SK-N-SH (cell line): ENCODE results near the gene CLDN6.

Experiments used
- CHD2 ChIP-seq: fragments of 150-350 bp; IDR thresholded peaks from 2 replicates; pipeline ENCODE4 v1.6.1; 2018; ENCODE audit warnings: low read length; ENCODE audit not compliant: partially characterized antibody
- CTCF ChIP-seq: fragments of 200-600 bp; sonication (generic); IDR thresholded peaks from 2 replicates; pipeline ENCODE4 v1.6.1; 2017; ENCODE audit warnings: antibody characterized with exemption, mild to moderate bottlenecking, moderate library complexity
- ELF1 ChIP-seq: IDR thresholded peaks from 2 replicates; pipeline ENCODE4 v1.4.0; 2012
- EP300 ChIP-seq, 2 experiments: IDR thresholded peaks; 2 replicates each; pipeline versions ENCODE4 v1.4.0 to v1.6.1; 2012; ENCODE audit warnings: borderline replicate concordance in 1 of 2, low read depth in 1 of 2, low read length in 1 of 2
- RAD21 ChIP-seq: IDR thresholded peaks from 2 replicates; pipeline ENCODE4 v1.6.1; 2012; ENCODE audit warnings: mild to moderate bottlenecking, low read length
- SMC3 ChIP-seq: IDR thresholded peaks from 2 replicates; pipeline ENCODE4 v1.6.1; 2012; ENCODE audit warnings: low read depth, low read length, improper control_type of control experiment
- USF2 ChIP-seq: fragments of 150-350 bp; IDR thresholded peaks from 2 replicates; pipeline ENCODE4 v1.6.1; 2017; ENCODE audit warnings: antibody characterized with exemption, low read length, low read depth, borderline replicate concordance

- TF ChIP-seq EP300 (IDR thresholded peaks at IDR 0.05; ENCODE audit: borderline replicate concordance in 1 of 2, low read depth in 1 of 2, low read length in 1 of 2), result no peak
- TF ChIP-seq USF2, result no peak
- TF ChIP-seq CHD2, result no peak
- TF ChIP-seq CTCF, result no peak
- TF ChIP-seq SMC3, result no peak
- no peak for TF ChIP-seq RAD21
- TF ChIP-seq ELF1, result no peak
Observed at GRCh38 chr16:3019594-3020246, 1.7 kb upstream of the CLDN6 start.
